Measurements from ENCODE around the gene LDLRAP1.

GRCh38 chr1:25536124-25536523, 7.3 kb upstream of the LDLRAP1 start:
- TF ChIP-seq CTCF (IDR thresholded peaks at IDR 0.05) (no peak), EZH2 (IDR thresholded peaks at IDR 0.05) (no peak)
